H9 (cell line): ENCODE measurements around the gene LNX2. TPM values are rescaled to one million over a fixed set of nuclear protein-coding genes. Genes with fewer than 3 reads are reported as not detected.

Experiments
- DNase-seq: peaks from one replicate; pipeline ENCODE4 v3.0.0-alpha.2; 2017
- H2AFZ ChIP-seq: one replicate; pipeline ENCODE4 v1.6.1; 2013; ENCODE audit warnings: mild to moderate bottlenecking, low read length, control low read depth, moderate library complexity
- H2AK5ac ChIP-seq: 2 replicates; pipeline ENCODE4 v1.6.1; 2013; ENCODE audit warnings: low read length, control low read depth, mixed read lengths; ENCODE audit not compliant: insufficient read length
- H2BK120ac ChIP-seq: one replicate; pipeline ENCODE4 v1.6.1; 2013; ENCODE audit warnings: low read depth, mild to moderate bottlenecking, low read length, control low read depth, inconsistent platforms; ENCODE audit not compliant: poor library complexity, severe bottlenecking
- H2BK12ac ChIP-seq: 2 replicates; pipeline ENCODE4 v1.6.1; 2013; ENCODE audit warnings: low read length, control low read depth, mixed read lengths, low read depth; ENCODE audit not compliant: insufficient read length
- H2BK15ac ChIP-seq: 2 replicates; pipeline ENCODE4 v1.6.1; 2013; ENCODE audit warnings: low read depth, low read length, control low read depth
- H2BK20ac ChIP-seq: one replicate; pipeline ENCODE4 v1.6.1; 2013; ENCODE audit warnings: low read depth, mild to moderate bottlenecking, low read length, control low read depth, inconsistent platforms; ENCODE audit not compliant: poor library complexity, severe bottlenecking
- H2BK5ac ChIP-seq: 2 replicates; pipeline ENCODE4 v1.6.1; 2013; ENCODE audit warnings: low read length, control low read depth, mixed read lengths; ENCODE audit not compliant: insufficient read length
- H3K14ac ChIP-seq: 2 replicates; pipeline ENCODE4 v1.6.1; 2013; ENCODE audit warnings: low read length, control low read depth; ENCODE audit not compliant: insufficient read depth
- H3K18ac ChIP-seq: 2 replicates; pipeline ENCODE4 v1.6.1; 2013; ENCODE audit warnings: low read depth, mild to moderate bottlenecking, mixed read lengths, low read length, control low read depth; ENCODE audit not compliant: insufficient read length
- H3K23ac ChIP-seq: 2 replicates; pipeline ENCODE4 v1.6.1; 2013; ENCODE audit warnings: low read length, control low read depth, mixed read lengths, low read depth; ENCODE audit not compliant: insufficient read length
- H3K23me2 ChIP-seq: 2 replicates; pipeline ENCODE4 v1.6.1; 2013; ENCODE audit warnings: low read depth, mild to moderate bottlenecking, mixed read lengths, low read length, control low read depth; ENCODE audit not compliant: insufficient read length, poor library complexity, severe bottlenecking
- H3K27ac ChIP-seq: 2 replicates; pipeline ENCODE4 v1.5.1; 2013; ENCODE audit warnings: low read length, control low read depth, mixed read lengths, low read depth; ENCODE audit not compliant: insufficient read length
- H3K27me3 ChIP-seq: 2 replicates; pipeline ENCODE4 v1.6.1; 2013; ENCODE audit warnings: low read length, control low read depth, inconsistent platforms; ENCODE audit not compliant: insufficient read depth
- H3K4ac ChIP-seq: 2 replicates; pipeline ENCODE4 v1.6.1; 2013; ENCODE audit warnings: low read depth, mild to moderate bottlenecking, control low read depth, inconsistent platforms, low read length, moderate library complexity
- H3K4me1 ChIP-seq: 2 replicates; pipeline ENCODE4 v1.6.1; 2013; ENCODE audit warnings: low read length, control low read depth, inconsistent platforms; ENCODE audit not compliant: insufficient read depth
- H3K4me2 ChIP-seq: 2 replicates; pipeline ENCODE4 v1.6.1; 2013; ENCODE audit warnings: low read length, control low read depth, mixed read lengths; ENCODE audit not compliant: insufficient read length, insufficient read depth
- H3K56ac ChIP-seq: 2 replicates; pipeline ENCODE4 v1.6.1; 2013; ENCODE audit warnings: low read depth, mild to moderate bottlenecking, mixed read lengths, low read length, control low read depth; ENCODE audit not compliant: insufficient read length
- H3K79me1 ChIP-seq: 2 replicates; pipeline ENCODE4 v1.6.1; 2013; ENCODE audit warnings: low read depth, mild to moderate bottlenecking, moderate library complexity, low read length, control low read depth, inconsistent platforms; ENCODE audit not compliant: insufficient read depth, poor library complexity, severe bottlenecking
- H3K79me2 ChIP-seq: 2 replicates; pipeline ENCODE4 v1.6.1; 2013; ENCODE audit warnings: low read length, control low read depth, inconsistent platforms; ENCODE audit not compliant: insufficient read depth
- H3K9ac ChIP-seq: 2 replicates; pipeline ENCODE4 v1.6.1; 2013; ENCODE audit warnings: low read length, control low read depth, mixed read lengths; ENCODE audit not compliant: insufficient read length; ENCODE audit errors: extremely low read depth
- H3K9me3 ChIP-seq: one replicate; pipeline ENCODE4 v1.6.1; 2013; ENCODE audit warnings: low read depth, low read length, inconsistent platforms; ENCODE audit not compliant: control insufficient read depth
- H3T11ph ChIP-seq: one replicate; pipeline ENCODE4 v1.6.1; 2013; ENCODE audit warnings: mild to moderate bottlenecking, low read length, control low read depth, inconsistent platforms
- H4K20me1 ChIP-seq: one replicate; pipeline ENCODE4 v1.6.1; 2013; ENCODE audit not compliant: control insufficient read depth, insufficient read length, insufficient read depth
- H4K5ac ChIP-seq: 2 replicates; pipeline ENCODE4 v1.6.1; 2013; ENCODE audit warnings: low read depth, mild to moderate bottlenecking, mixed read lengths, low read length, control low read depth; ENCODE audit not compliant: insufficient read length
- H4K8ac ChIP-seq: replicated peaks from 2 replicates; pipeline ENCODE4 v1.6.1; 2013; ENCODE audit warnings: low read length, control low read depth, mixed read lengths, low read depth; ENCODE audit not compliant: insufficient read length
- H4K91ac ChIP-seq: 2 replicates; pipeline ENCODE4 v1.6.1; 2013; ENCODE audit warnings: low read depth, mild to moderate bottlenecking, moderate library complexity, mixed read lengths, low read length, control low read depth; ENCODE audit not compliant: insufficient read length
- H3K27ac Mint-ChIP-seq, 3 experiments: 2 replicates in 2 of 3; 3 replicates in 1 of 3; pipeline ENCODE4 v1.8.0; 2020 to 2021; ENCODE audit warnings: mixed read lengths in 3 of 3, mild to moderate bottlenecking in 1 of 3, moderate library complexity in 1 of 3
- H3K27me3 Mint-ChIP-seq: 2 replicates; pipeline ENCODE4 v1.8.0; 2021; ENCODE audit warnings: low read depth, mild to moderate bottlenecking, moderate library complexity, mixed read lengths
- H3K36me3 Mint-ChIP-seq, 3 experiments: 2 replicates in 2 of 3; 3 replicates in 1 of 3; pipeline ENCODE4 v1.8.0; 2020 to 2021; ENCODE audit warnings: low read depth in 3 of 3, mixed read lengths in 3 of 3; ENCODE audit not compliant: insufficient read depth in 1 of 3
- H3K4me1 Mint-ChIP-seq, 2 experiments: 2 replicates each; pipeline ENCODE4 v1.8.0; 2020; ENCODE audit warnings: mixed read lengths in 2 of 2
- H3K4me3 Mint-ChIP-seq, 2 experiments: 2 replicates in 1 of 2; 3 replicates in 1 of 2; pipeline ENCODE4 v1.8.0; 2020 to 2021; ENCODE audit warnings: mild to moderate bottlenecking in 2 of 2, mixed read lengths in 2 of 2, moderate library complexity in 1 of 2
- H3K9me3 Mint-ChIP-seq, 2 experiments: 2 replicates in 1 of 2; 3 replicates in 1 of 2; pipeline ENCODE4 v1.8.0; 2020; ENCODE audit warnings: mild to moderate bottlenecking in 2 of 2, mixed read lengths in 2 of 2, moderate library complexity in 1 of 2
- CTCF ChIP-seq: fragments of 200-600 bp; sonication (generic); conservative IDR thresholded peaks from 3 replicates; pipeline ENCODE4 v1.8.0; 2021; ENCODE audit warnings: antibody characterized with exemption, mild to moderate bottlenecking
- WGBS: extraction: QIAGEN DNeasy Blood & Tissue Kit; methylation state at CpG from one replicate; pipeline ENCODE4 v1.1.7; 2013; ENCODE audit warnings: missing lambda C conversion rate, low lambda C conversion rate, mixed read lengths; ENCODE audit not compliant: insufficient read length; ENCODE audit errors: extremely low coverage; 5-methylcytosine and 5-hydroxymethylcytosine counted together
- total RNA-seq: library from RNA; stranded (reverse); gene quantifications from 2 replicates; pipeline ENCODE4 v1.2.1, GENCODE V29; 2021

The LNX2 gene
- total RNA-seq, 1 experiment from 2014 or later = 12.4 TPM

GRCh38 chr13:27663947-27664346, 43.6 kb upstream of the LNX2 start:
- H3K27ac Mint-ChIP-seq = peak overlapping the region in 1 of 3 experiments; percentile 24; a peak in 1 of 7 replicates
- no peak overlapping the region for H3K4me2 ChIP-seq
- no peaks in the 10 kb centered on the region for H3K79me1 ChIP-seq
- H3K23me2 ChIP-seq = no peaks in the 10 kb centered on the region
- H3K23ac ChIP-seq = no peak overlapping the region
- H4K8ac ChIP-seq = no peak overlapping the region
- no peak overlapping the region for H2BK15ac ChIP-seq
- no peaks in the 10 kb centered on the region for H4K20me1 ChIP-seq
- H2BK120ac ChIP-seq = no peak overlapping the region
- H2BK5ac ChIP-seq = no peak overlapping the region
- H3K36me3 Mint-ChIP-seq = peaks cover 8 to 14% (median 10%) of the 10 kb centered on the region in 3 experiments; a peak in 6 of 7 replicates
- no peak overlapping the region for H2BK12ac ChIP-seq
- H3K56ac ChIP-seq = no peak overlapping the region
- no peak overlapping the region for H3K27ac ChIP-seq
- no peak; the same call in 2 of the 3 replicates for TF ChIP-seq CTCF
- no peak overlapping the region for H2BK20ac ChIP-seq
- no peak overlapping the region for H4K91ac ChIP-seq
- no peaks in the 10 kb centered on the region for H3K9me3 ChIP-seq
- no peak overlapping the region for H3K18ac ChIP-seq
- no peaks in the 10 kb centered on the region for H3K27me3 Mint-ChIP-seq
- H3T11ph ChIP-seq = no peak overlapping the region
- H3K4me1 Mint-ChIP-seq = peaks cover 10 to 19% of the 10 kb centered on the region in 2 experiments; a peak in 3 of 4 replicates
- no peaks in the 10 kb centered on the region for H3K27me3 ChIP-seq
- WGBS = no CpG with 5 or more reads among the region's 8 CpGs
- H2AFZ ChIP-seq = no peak overlapping the region
- no peaks in the 10 kb centered on the region for H3K9me3 Mint-ChIP-seq
- H4K5ac ChIP-seq = no peak overlapping the region
- H3K79me2 ChIP-seq = no peaks in the 10 kb centered on the region
- H3K4ac ChIP-seq = no peak overlapping the region
- no peaks in the 10 kb centered on the region for H3K4me1 ChIP-seq
- DNase-seq = peak; percentile 33
- H2AK5ac ChIP-seq = no peak overlapping the region
- no peak overlapping the region for H3K9ac ChIP-seq
- H3K4me3 Mint-ChIP-seq = no peak overlapping the region
- no peak overlapping the region for H3K14ac ChIP-seq
